GM21390 (cell line): ENCODE measurements around the gene LEKR1.
"Not testable (repeated sequence)": the region's sequence is repeated elsewhere in the genome, so short reads cannot be mapped to it uniquely, and the experiment has no call there.

Experiments
- ATAC-seq: cut with Tn5 transposase; IDR thresholded peaks from one replicate; pipeline ENCODE4 v1.9.1; 2021; ENCODE audit not compliant: unreplicated experiment

The LEKR1 gene

DNA sequence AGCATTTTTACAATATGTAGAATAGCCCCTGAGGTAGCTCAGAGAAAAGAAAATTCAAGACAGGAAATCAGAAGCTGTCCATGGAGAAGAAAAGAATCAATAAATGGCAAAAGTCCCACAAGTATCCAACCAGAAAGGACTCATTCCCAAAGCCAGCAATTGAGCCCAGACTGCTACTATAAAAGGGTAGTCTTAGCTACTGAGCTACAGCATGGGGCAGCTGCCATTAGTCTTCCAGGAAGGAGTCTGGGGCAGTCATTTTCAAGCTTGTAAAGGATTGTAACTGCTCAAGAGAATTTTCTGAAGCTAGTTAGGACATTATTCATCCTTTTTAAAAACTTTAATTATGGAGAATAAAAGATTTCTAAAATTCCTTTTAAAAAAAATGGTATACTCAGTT, 10.5 kb downstream of the LEKR1 start:
- no peak for ATAC-seq

DNA sequence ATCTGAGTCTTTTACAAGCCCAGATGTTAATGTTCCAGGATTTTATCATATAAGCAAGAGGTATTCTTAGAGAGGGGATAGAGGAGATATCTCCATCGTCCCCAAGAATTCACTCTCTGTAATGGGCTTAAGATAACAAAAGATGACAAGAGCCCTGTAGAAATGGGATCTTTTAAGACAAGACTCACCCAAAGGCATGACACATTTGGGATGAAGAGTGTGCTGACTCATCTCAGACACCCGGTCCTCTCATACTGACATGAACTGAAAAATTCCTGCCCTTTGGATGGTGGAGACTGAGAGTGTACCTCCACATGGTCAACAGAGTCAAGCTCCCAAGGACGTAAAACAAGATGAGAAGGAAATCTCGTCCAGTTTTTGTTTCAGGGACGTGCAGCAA, 11.0 kb downstream of the LEKR1 start:
- ATAC-seq = no peak

DNA sequence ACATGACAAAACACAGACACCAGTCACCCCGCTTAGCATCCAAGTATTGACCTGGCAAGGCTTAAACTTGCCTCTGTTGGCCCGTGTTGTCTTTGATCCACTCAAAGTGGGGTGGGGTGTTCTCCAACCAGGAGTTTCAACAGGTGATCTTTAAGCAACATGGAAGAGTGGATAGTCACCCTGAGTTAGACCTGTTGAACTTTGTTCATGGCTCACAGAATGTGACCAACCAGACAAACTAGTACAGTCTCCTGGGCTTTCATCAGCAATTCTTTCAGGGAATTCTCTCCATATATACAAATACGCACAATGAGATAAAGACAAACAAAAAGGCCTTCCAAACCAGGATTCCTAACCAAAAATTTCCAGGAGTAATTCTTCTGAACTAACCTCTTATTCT, 11.9 kb downstream of the LEKR1 start:
- ATAC-seq = no peak

DNA sequence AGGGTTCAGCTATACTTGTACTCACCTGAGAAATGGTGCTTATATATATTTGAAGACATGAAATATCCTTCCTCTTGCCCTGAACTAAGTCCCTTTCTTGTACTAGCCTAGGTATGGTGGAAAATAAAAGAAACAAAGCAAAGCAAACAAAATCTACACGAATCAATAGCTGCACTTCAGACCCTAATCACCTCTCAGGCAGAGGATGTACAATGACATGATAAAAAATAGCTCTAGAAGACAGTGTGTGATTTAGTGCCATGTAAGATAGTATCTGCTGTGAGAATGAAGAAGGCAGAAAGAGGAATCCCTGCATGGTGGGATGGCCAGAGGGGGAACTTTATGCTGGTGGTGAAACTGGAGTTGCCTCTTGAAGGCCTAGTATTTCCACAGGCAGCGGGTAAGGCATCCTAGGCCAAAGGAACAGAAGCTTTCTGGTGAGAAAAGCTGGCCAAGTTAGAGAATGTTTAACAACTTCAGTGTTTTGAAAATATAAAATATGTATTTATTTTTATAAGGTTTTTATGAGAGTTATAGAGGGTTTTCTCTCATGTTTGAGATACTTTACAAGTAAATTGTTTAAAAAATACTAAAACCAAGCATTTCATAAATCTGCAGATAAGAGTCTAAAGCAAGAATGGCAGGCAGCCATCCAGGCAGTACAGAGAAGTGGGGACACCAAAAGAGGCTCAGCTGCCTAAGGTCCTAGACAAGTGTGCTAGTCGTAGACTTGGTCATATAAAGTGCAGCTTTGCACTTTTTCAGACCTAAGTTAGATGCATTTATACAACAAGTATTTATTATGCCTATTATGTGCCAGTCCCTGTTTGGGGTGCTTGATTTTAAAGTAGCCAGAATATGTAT, 14.9 kb downstream of the LEKR1 start:
- ATAC-seq = no peak

DNA sequence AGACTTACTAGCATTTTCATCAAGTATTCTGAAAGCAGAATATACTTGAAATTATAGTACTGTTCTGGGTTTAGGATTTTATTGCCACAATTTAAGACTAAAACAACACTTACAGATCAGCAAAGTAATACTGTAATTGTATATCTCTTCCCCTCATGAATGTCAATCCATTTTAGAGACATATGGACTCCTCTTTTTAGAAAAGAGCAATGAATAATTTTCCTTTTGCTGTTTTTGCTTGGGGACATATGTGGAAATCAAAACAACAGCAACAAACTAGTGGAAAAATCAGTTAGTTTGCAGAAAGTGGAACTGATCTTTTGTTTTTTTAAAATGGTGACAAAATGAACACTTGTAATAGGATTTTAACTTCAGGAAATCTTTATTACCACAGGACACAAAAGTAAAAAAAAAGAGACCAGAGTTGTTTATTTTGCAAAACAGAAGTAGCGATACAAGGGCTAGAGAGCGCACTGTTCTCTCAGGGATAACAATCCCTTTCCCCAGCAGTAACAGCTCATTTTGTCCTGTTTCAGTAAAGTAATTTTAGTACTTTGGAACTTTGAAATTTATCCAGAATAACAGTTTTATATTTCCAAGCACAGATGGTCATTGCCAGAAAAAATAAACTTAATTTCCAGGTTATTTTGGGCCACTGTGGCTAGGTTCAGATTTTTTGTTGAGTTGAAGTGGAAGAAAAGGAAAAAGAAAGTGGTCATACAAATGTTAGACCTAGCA, 17.1 kb downstream of the LEKR1 start:
- ATAC-seq = no peak

DNA sequence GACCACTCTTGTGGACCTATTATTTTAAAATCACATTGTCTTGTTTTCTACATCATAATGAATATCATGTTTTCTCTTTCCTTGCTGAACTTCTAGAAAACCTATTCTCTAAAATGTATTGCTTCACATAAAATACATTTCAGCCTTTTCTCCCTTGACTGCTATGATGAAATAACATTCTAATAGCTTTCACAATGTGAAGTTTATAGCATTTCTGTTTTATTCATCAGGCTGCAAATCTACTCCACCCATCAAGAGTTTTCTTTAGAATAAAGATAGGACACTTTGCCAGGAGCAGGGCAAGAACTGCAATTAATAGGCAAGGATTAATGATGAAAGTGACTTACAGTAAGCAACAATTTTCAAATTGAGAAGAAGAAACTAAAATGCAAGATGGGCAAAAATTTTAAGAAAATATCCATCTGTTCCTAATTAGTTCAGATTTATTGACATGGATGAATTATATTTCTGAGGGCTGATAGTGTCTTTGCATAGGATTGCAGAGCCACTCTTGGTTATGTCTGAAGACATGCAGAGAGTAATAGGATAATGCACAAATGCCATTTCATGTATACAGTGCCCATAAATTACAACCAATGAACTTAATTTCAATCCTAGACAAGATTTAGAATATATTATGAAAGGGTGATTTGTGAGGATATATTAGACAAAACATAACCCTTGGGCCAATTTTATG, 21.7 kb downstream of the LEKR1 start:
- ATAC-seq = no peak

DNA sequence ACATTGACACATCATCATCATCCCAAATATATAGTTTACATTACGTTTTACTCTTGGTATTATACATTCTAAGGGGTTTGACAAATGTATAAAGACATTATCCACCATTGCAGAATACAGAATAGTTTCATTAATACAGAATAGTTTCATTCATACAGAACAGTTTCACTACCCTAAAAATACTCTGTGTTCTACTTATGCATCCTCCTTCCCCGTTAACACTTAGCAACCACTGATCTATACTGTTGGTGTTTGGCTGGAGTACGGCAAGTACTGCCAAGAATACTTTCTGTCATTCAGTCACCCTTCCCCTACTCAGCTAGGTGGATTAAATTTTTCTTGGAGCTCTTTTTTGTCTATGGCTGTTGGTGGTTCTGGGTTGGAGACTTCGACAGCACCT, 33.4 kb downstream of the LEKR1 start:
- peak; percentile 99 for ATAC-seq

DNA sequence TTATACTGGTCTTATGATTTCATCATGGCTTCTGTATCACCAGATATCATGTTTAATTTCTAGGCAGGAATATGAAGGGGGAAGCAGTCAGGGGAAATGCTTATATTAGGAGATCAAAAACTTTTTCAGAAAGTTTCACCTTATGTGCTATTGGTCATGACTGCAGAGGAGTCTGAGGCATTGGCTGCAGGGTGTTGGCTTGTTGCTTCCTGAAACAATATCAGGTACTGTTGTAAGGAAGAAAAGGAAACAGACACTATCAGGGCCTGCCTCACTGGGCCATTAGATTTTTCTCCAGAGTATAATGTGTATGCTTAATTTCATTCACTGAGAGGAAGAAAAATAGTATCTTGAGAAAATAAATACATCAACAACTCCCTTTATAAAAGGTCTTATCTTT, 34.7 kb downstream of the LEKR1 start:
- no peak for ATAC-seq

DNA sequence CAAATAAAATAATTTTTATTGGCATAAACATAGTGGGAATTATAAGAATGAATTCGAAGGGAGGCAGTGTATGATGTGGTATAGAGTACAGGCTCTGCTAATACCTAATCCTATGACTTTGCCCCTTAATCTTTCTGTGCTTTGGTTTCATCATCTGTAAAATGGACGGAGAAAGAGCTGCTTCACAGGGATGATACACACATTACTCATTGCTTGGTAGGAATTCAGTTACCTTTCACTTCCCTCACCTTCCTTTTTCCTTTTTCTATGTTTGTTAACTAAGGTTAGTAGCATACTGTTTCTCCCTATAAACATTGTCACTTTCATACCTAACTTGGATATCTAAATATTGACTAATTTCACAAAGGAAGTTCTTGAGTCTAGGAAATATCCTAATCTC, 36.2 kb downstream of the LEKR1 start:
- ATAC-seq = no peak

DNA sequence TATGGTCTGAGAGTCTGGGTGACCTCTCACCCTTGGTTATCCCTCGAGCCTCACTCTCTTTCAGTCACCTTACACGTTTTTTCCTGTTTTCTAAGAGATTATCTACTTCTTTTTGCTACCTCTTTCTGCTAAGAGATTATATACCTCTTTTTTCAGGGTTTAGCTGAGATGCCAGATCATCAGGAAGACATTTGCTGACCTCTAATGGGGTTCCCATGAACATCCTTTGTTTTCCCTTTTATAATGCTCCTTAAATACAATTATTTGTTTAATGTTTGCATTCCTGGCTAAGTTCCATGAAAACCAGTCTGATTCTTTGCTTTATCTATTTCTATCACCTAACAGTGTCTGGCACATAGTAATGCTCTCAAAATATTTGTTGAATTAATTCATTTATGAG, 39.6 kb downstream of the LEKR1 start:
- no peak for ATAC-seq

DNA sequence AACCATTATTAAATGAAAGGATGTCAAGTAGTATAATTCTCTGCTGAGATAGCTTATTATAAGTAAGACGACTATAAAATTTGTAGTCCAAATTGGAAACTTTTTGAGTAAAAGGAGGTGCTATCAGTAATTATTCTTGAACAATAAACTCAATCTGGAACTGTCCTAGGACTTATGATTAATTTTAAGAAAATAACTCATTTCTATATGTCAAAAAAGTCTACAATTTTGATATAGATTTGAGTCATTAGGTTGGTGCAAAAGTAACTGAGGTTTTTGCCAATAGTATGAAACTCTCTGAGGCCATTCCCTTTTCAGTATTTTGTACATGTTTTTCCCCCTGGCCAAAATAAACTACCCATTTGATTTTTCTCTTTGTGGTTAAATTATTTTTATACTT, 41.0 kb downstream of the LEKR1 start:
- ATAC-seq = no peak

DNA sequence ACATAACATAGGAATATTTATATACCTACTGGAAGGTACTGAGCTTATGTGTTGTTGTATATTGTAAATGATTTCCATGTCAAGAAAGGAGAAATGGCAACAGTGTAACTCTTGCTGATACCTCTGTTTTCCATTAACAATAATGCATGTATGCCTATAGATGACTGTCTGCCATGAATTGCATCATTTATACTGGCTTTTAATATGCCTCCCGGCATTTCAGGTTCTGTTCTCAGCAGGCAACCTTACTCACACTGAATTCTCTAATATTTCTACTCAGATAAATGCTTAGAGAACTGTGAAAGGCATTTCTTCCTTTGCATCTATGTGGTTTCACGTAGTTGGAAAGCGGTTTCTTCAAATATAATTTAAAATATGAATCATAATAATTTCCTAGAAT, 41.8 kb downstream of the LEKR1 start:
- ATAC-seq = no peak

DNA sequence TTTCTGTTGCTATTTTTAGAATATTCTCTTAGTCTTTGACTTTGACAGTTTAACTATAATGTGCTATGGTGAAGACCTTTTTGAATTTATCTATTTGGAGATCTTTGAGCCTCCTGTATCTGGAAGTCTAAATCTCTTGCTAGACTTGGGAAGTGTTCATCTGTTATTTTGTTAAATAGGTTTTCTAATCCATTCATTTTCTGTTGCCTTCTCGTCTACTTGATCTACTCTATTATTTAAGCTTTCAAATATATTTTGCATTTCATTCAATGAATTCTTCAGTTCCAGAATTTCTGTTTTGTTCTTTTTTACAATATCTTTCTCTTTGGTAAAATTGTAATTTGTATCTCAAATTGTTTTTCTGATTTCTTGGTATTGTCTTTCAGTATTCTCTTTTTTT, 47.8 kb downstream of the LEKR1 start:
- ATAC-seq = no peak

DNA sequence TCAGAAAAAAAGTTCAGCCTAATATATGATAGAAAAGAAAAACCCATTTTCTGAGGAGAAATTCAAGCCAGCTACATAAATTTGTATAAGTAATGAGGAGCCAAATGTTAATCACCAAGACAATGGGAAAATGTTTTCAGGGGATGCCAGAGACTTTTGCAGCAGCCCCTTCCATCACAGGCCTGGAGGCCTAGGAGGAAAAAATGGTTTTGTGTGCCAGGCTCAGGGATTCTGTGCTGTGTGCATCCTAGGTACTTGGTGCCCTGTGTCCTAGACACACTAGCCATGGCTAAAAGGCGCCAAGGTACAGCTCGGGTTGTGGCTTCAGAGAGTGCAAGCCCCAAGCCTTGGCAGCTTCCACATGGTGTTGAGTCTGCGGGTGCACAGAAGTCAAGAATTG, 53.3 kb downstream of the LEKR1 start:
- ATAC-seq = not testable (repeated sequence)

DNA sequence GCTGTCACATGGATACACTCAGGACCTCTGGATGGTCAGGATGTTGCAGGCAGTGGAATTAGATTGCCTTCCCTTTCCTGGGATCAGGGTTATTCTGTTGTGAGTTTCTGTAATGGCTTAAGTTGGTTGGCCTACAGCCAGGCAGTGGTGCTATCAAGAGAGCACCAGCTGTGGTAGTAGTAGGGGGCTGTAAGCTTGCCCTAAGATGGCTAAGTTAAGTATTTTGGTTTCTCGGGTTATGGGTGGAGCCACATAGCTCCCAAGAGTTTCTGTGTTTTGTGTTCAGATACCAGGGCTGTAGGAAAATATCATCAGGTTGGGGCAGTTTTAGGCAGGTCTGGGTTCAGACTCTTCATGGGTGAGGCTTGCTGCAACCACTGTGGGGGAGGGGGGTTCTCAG, 59.6 kb downstream of the LEKR1 start:
- no peak for ATAC-seq

DNA sequence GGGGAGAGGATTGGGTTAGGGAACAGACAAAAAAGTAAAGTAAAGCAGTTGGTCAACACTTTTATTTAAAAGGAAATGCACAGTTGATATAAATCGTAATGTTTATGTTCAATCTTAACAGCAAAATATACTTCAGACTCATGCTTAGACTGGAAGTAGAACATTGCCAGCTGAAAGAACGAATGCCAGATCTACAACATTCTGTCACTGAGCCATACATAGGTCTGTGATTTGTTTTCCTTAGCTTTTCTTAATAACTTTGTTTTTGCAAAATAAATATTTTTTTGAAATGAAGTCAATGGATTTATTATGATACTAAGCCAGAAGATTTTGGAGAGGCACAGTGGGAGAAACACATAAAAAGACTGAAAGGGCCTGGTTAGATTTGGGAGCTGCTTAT, 62.0 kb downstream of the LEKR1 start:
- ATAC-seq = no peak

DNA sequence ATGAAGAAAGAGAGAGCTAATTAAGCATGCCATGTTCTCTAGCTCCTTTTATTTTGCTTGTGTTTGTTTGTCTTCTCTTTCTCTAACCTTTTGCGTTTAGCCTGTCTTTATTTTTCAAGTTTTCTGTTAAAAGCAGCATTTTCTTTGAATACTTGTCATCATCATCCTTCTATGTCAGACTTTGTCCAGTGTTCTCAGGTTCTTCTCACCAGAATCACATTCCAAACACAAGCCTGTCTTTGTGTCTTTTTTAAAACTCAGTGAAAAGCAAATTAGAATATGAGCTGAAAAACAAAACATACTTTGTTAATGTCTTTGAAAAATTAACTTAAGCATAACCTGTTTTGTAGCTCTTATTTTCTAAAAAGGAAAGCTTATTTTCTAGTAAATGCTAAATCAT, 62.4 kb downstream of the LEKR1 start:
- ATAC-seq = no peak

DNA sequence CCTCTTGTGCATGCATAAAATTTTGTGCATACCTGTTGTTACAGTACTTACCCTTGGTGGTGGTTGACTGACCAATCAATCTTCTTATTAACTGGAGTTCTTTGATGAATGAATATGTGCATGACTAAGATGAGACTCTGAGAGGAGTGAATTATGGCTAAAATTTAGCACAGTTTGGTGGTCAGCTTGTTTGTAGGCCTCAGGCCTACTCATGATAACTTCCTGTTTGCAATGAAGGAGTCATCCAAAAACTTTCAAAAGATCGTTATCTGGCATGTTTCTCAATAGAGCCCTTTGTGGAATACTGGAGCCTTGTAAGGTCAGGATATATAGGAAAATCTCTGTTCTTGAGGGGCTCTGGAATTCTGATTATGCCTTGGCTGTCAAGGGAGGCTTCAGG, 66.5 kb downstream of the LEKR1 start:
- ATAC-seq = no peak

DNA sequence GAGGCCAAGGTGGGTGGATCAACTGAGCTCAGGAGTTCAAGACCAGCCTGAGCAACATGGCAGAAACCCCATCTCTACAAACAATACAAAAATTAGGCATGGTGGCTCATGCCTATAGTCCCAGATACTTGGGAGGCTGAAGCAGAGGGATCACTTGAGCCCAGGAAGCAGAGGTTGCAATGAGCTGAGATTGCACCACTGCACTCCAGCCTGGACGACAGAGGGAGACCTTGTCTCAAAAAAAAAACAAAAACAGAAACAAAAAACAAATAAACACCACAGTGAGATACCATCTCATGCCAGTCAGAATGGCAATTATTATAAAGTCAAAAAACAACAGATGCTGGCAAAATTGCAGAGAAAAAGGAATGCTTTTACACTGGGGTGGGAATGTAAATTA, 69.2 kb downstream of the LEKR1 start:
- not testable (repeated sequence) for ATAC-seq

DNA sequence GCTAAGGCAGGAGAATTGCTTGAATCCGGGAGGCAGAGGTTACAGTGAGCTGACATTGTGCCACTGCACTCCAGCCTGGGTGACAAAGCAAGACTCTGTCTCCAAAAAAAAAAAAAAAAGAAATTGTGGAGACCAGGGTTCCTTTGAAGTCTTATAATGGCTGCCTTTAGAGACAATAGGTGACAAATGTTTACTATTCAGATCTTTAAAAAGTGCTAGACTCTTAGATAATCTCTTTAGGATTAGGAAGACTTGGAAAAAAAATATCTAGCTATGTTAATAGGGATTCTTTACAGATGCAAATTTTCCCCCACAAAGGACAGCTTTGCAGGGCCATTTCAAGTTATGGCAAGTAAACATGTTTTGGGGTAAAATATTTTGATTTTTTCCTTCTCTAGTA, 71.7 kb downstream of the LEKR1 start:
- ATAC-seq = not testable (repeated sequence)

DNA sequence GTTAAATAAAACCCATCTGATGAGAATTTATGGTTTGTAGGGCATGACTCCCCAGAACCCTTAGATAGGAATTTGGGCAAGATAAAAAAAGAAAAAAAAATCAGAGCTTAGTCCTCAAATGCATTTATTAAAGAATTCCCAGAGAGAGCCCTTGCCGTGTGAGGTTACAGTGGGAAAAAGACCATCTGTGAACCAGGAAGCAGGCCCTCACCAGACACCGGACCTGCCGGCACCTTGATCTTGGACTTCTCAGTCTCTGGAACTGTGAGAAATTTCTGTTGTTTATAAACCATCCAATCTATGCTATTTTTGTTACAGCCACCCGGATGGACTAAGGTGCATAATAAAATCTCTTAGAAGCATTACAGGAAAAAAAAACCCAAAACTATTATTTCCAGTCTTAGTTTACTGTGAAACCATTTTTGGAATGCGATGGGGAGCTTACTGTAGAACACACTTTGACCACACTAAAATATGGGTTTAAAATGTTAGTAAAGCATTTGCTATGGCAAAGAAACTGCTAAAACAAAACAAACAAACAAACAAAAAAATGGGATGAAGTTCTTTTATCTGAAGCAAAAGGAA, 72.2 kb downstream of the LEKR1 start:
- ATAC-seq = no peak

DNA sequence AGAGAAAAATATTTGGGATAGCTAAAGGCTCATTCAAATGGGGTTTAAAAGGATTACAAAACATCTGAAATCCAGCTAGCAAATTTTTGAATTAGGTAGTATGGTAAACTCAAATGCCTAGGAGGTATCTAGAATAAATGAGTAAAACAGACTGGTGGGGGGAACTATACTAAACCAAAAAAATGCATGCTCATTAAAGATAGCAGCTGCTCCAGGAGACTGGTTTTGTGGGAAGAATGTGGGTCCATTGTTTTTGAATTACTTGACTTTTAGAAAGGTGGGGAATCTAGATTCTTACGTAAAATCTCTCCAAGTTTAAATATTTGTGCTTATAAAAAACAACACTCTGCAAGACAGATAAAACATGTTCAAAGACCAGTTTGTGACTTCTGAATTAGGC, 73.8 kb downstream of the LEKR1 start:
- no peak for ATAC-seq
